Stimulated activated CD4-positive, alpha-beta T cell treated with anti-CD3 and anti-CD28 coated beads, Interleukin-15, amount 100 ng/mL, for 24 hours (primary cell): ENCODE data around the gene TRIM26.

Source experiments
- DNase-seq: peaks from one replicate; pipeline ENCODE4 v3.0.0-alpha.2; 2020

TRIM26 gene

DNA sequence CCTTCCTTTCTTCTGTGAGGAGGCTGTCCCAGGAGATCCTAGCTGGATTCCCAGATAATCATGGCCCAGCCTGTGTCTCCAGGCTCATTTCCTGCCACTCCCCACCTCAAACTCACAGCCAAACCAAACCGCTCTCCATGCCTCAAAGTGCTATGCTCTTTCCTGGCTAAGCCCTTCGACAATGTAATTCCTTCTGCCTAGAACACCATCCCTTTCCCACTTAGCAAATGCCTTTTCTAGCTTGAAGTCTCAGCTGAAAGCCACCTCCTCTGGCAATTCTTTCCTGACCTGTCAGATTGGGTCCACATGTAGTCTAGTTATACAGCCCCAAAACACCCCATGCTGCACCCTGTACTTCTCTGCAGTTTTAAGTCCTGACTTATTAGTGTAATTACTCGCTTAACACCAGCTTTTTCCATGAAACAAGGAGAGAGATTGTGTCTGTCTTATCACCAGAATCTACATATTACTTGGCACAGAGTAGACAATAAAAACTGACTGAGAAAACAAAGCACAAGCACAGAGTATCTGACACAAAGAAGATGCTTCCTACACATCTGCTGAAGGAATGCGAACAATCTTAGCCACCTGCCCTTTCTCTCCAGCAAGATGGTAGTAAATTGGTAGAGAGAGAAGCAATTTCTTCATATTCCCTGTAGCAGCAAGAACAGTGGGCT is 5.4 kb downstream of the TRIM26 start:
- DNase-seq: no peak

DNA sequence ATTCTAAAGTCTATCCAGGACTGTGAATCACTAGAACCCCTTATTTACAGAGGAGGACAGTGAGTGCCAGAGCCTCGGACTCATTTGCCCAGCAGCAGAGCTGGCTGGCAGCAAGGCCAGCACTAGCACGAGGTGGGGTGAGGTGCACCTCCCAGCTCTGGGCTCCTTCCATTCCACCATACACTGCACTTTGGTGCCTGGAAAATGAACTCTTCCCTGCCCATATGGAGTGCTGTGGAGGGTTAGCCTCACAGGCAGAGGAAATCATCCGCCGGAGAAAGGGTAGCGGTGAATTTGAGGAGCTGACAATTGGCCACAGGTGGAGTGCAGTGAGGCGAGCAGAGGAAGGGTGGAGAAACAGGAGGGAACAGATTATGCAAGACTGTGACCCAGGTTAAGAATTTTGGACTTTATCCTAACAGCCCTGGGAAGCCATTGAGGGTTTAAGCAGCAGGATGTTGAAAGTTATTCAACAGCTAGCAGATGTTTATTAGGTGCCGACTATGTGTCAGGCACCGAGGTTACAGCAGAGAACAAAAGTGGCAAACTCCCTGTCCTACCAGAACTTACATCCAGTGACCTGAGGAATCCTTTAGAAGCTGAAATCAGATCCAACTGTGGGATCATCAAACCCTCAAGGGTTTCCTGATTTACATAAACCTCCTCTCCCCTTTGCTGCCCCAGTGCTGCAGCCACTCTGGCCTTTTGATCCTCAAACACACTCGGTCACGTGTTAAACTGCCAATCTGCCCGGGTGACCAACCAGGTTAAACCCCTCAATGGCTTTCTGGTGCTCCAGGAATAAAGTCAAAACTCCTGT is 6.2 kb downstream of the TRIM26 start:
- no peak for DNase-seq

DNA sequence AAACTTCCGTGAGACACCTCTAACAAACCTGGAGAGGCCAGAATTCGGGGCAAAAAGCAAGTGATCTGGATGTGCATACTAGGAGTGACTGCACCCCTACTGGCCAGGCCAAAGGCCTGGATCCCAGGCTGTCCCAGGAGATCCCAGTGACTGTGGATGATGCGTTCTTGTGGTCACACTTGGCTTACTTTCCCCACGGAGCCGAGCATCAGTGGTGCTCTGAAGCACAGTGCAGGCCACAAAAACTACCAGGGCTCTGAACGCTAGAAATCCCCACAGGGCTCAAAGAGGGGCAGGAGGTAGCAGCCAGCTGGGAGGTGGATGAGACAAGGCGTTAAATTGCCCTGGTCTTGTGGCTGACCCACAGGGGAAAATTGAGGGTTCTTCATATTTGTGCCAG is 7.1 kb downstream of the TRIM26 start:
- DNase-seq: no peak

DNA sequence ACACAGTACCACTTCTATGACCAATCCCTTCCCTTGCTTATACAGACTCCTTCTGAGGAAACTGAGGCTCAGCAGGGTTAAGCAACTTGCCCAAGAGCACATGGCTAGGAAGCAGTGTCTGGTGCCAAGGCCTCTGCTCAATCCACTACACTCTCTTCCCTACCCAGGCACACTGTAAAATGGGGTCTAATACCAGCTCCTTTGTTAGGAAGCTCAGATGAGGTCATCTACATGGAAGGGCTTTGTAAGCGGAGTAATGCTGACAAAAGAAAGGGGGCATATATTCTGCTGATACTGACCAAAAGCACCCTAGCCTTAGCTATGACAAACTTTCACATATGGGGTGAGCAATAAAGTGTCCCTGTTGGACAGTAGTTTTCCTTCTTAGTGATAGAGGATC is 9.1 kb downstream of the TRIM26 start:
- DNase-seq: no peak

DNA sequence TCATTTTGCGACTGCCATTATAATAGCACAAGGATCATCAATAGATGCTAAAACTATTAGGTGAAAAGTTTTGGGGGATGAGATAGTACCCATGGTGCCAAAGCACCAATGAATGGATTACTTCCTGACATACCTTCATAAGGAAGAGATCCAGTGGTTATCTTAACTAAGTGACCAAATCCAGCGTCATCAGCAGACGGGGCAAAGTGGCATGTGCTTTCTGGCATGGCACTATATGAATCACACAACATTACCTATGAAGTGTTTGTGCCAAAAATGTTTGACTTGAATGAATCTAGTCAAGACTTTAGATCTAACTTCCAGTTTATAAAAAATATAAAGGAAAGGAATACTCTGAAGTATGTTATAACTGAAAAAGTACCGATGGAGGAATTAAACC is 10.8 kb downstream of the TRIM26 start:
- DNase-seq: no peak

DNA sequence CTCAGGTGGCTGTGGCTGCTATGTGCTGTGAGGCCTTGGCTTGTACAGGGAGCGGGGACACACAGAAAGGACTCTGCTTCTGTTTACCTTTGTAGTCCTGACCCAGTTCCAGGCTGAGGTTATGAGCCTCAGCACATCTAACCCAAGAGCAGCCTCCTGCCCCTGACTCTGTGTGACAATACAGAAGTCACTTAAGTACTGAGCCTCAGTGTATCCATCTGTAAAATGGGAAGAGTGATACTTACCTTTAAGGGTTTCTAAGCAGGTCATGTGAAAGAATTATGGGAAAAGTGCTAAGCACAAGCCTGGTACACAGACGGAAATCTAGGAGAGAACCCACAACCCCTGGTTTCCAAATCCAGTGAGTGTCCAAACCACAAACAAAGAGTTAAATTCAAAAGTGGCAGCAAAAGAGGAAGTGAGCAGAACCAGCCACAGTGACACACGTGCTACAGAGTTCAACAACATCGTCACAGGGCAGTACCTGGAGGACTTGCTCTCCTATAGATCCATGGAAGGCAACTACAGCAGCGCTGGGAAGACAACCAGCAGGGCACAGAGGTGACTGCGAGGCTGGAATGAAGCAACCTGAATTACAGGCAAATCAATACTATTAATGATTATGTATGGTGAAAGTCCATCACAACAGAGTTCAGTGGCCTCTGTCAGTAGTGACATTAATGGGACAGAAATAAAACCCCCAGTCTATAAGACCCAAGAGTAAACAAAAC is 12.5 kb downstream of the TRIM26 start:
- no peak for DNase-seq

DNA sequence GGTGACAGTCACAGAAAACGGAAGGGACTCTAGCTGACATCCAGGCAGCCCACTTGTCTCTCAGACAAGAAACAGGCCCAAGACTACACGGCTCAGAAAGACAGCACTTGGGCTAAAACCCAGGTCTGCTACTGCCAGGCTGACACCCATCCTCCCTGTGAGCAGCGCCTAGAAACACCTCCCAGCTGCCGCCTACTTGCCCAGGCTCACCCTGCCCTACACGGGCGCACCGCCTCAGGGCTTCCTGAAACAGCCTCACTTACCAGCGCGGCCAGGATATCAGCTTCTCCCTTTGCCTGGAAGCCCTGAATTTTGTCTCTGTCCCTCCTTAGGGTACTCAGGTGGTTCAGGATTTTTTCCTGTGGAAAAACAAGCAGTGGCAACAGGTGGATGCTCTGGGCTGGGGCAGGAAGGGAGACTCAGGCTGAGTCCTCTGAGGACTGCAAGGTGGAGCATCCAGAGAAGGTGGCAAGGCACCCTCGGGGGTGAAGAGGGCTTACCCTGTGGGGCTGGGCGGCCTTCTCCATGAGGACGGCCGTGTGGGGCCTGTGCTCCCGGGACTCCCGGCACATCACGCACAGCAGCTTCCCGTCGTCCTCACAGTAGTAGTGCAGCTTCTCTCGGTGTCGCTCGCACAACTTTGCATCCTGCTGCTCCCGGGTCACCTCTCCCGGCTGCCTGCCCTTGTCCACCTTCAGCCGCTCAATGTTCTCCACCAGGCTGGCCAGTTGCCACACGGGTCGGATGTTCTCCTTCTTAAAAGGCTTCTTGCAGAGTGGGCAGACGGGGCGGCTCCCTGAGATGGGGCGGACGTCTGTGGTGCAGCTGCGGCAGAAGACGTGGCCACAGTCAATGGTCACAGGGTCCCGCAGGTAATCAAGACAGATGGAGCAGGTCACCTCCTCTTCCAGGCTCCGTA is 14.8 kb downstream of the TRIM26 start:
- no peak for DNase-seq

DNA sequence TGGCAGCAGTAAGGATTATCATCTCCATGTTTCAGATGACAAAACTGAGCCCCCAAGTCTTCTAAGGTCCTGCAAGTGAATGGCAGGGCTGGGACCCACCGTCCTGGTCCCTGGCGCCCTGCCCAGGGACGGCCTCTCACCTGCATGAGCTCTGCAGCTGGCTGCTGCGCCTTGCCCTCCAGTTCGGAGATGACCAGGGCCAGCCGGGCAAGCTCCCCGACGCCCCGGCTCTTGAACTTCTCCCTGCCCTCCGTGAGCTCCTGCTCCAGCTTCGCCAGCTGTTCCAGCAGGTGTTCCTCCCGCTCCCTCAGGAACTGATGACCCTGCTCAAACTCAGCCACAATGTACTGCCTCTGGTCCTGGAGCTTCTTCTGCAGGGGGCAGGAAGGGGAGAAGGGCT is 16.8 kb downstream of the TRIM26 start:
- DNase-seq: no peak

DNA sequence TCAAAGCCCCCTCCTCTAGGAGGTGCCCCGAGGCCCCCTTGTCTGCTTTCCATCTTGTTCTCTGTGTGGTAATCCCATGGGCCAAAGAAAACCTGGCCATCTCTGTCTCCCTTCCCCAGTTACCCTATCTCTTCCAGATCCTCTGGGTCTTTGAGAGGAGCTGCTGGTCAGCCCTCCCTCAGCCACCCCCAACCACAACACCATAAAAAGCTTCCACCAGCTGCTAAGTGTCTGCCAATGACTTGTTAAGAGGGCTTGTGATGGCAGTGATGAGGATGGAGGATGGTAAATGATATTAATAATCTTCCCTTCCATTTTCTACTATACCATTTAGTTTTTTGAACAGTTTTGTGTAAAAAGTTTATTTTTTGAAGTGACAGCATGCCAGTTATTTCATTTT is 17.3 kb downstream of the TRIM26 start:
- DNase-seq: no peak

DNA sequence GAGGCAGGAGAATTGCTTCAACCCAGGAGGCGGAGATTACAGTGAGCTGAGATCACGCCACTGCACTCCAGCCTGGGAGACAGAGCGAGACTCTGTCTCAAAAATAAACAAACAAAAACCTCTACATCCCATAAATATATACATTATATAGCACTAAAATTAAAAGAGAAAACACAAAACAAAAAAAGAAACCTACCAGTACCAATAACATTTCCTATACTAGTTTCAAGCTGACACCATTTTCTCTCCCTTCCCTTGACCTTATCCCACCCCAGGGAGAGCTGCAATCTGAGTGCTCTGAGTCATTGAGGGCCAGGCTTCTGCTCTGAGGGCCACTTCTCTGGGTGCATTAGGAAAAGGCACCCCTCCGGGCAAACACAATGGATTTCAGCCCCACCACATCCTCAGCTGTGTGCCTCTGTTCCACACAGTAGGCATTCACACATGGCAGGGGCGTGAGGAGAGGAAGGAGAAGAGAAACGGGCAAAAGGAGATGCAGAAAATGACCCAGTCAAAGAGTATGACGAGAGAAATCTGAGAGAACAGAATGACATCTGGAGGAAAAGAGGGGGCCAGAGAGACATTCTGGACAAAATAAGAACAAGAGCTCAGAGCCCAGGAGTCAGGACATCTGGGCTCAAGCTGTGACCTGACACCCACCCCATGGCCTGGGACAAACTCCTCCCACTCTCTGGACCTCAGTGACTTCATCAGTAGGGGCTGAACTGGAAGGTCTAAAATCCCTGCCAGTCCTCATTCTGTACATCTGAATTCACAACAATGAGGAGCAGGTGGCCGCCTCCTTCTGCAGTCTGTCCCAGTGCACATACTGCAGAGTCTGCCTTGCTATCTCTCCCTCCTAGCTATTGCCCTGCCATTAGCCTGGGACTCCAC is 18.2 kb downstream of the TRIM26 start:
- no peak for DNase-seq

DNA sequence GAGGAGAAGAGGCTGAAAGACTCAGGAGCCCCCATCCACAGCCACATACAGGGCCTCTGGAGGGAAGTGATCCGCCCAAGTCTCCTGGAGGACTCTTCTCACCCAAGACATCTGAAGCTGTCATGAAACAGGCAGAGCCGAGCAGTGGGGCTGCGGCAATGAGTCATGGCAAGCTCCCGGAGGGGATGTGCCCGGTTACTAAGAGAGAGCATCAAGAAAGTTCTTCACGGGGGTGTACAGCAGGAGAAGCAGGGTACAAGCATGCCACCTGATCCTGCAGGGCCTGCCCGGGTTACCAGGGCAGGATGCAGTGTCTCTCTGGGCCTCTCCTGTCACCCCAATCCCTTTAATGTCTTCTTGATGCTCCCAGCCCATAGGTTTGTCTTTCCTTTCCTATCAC is 21.1 kb downstream of the TRIM26 start:
- DNase-seq: no peak

DNA sequence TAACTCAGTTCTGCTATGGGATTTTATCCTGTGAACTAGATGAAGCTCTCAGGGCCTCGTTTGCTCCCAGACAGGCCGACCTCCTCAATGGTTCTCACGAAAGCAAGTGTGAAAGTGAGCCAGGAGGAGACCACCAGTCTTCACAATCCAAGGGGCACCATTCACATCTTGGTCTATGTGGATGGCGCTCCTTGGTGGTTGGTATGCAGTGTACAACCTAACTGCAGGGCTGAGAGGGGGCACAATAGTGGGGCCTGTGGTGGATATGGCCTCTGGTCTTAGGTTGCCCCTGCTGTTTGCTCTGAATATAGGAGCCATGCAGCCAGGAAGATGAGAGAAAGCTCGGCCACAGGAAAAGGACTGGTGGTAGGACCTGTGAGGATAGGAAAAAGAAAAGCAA is 24.7 kb downstream of the TRIM26 start:
- no peak for DNase-seq

DNA sequence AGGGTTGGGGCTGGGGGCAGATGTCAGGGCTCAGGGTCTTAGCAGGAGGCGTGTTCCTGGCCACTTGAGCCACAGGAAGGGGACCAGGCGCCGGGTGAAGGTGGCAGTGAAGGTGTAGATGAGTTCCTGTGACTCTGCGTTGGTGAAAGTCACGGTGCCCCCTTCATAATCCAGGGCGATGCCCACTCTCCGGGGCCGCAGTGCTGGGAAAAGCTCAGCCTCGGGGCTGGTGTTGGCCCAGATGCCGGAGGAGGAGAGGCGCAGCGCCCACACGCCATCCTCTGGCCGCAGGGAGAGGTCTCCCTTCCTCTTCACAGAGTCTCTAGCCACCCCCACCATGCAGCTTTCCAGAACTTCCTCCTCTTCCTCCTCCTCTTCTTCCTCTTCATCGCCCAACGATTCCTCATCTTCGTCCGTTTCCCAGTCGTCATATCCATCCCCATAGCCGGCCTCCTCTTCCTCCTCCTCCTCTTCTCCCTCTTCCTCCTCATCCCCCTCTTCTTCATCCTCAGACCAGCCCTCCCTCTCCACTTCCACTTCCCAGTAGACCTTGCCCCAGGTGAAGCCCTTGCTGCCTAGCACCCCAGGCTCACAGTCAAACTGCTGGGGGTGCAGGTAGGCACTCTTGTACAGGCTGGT is 27.2 kb downstream of the TRIM26 start:
- DNase-seq: no peak

DNA sequence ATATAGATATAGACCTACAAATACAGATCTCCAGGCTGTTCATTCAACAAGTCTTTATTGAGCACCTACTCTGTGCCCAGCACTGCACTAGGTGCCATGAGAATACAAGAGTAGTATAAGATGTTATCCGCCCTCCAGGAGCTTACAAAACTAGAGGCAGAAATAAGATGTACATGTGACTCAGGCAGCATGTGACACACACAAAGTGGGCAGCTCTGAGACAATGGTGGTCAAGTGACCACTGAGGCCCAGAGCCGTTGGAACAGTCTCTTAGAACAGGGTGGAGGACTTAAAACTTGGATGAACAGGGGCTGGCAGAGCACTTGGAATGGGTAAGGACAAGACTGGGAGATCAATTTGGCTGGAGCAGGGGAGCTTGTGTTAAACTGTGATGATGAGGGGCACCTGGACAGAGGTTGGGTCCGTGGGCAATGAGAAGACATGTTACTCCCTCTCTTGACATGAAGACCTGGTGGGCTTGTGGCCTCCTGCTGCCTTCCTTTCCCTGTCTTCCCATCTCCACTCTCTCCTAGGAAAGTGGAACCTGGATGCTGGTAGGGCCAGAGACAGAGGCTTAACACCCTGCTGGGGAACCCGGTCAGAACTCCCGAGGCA is 28.7 kb downstream of the TRIM26 start:
- DNase-seq: no peak

DNA sequence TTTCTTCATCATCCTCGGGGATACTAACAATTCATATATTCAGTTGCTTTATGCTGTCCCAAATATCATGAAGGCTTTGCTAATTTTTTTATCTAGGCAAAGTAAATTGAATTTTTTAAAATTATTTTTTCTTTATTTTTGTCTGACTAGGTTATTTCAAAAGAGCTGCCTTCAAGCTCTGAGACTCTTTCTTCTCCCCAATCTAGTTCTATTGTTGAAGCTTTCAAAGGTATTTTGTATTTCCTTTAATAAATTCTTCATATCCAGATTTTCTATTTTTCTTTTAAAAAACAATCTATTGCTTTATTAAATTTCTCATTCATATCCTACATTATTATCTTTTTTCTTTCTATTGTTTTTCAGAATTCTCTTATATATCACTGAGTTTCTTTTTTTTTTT is 33.1 kb downstream of the TRIM26 start:
- no peak for DNase-seq

DNA sequence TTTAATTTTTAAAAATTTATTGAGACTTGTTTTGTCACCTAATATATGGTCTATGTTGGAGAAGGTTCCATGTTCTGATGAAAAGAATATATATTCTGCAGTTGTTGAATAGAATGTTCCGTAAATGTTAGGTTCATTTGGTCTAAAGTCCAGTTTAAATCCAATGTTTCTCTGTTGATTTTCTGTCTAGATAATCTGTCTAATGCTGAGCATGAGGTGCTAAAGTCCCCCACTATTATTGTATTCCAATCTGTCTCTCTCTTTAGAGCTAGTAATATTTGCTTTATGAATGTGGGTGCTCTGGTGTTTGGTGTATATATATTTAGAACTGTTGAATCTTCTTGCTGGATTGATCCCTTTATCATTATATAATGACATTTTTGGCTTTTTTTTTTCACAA is 34.4 kb downstream of the TRIM26 start:
- DNase-seq: no peak

DNA sequence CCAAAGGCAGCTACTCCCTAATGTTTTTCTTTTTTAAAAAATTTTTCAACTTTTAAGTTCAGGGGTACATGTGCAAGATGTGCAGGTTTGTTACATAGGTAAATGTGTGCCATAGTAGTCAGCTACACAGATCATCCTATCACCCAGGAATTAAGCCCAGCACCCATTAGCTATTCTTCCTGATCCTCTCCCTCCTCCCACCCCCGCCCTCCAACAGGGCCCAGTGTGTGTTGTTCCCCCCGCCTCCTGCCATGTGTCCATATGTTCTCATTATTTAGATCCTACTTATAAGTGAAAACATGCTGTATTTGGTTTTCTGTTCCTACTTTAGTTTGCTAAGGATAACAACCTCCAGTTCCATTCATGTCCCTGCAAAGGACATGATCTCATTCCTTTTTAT is 37.4 kb downstream of the TRIM26 start:
- no peak for DNase-seq

DNA sequence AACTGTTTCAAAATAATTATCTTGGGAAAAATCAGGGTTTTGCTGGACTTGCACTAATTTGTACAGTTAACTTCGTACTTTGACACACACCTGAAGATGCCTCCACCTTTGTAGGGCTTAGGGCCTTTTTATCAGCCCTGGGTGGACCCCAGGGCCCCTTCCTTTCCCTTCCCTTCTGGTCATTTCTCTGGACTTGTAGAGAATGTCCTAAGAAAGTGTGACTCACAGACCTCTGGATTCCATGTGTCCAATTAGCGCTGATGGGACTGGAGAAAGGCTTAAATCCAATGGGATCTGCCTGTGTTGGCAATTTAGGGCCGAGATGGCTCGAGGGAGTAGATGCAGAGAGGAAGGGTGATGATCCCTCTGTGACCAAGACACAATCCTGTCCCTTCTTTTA is 40.5 kb downstream of the TRIM26 start:
- no peak for DNase-seq

DNA sequence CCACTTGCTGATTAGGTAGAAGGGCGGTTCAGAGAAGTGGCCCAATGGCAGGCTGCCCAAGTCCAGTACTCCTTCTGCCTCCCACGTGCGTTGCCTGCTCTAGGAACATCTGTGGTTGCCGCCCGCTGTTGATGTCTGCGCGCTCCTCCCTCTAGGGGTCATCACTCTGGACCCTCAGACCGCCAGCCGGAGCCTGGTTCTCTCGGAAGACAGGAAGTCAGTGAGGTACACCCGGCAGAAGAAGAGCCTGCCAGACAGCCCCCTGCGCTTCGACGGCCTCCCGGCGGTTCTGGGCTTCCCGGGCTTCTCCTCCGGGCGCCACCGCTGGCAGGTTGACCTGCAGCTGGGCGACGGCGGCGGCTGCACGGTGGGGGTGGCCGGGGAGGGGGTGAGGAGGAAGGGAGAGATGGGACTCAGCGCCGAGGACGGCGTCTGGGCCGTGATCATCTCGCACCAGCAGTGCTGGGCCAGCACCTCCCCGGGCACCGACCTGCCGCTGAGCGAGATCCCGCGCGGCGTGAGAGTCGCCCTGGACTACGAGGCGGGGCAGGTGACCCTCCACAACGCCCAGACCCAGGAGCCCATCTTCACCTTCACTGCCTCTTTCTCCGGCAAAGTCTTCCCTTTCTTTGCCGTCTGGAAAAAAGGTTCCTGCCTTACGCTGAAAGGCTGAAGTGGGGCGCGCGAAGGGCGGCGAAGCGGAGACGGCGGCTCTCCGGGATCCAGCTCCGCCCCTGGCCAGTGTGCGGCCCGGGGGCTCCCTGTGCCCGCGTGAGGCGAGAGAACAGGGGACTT is 41.3 kb downstream of the TRIM26 start:
- DNase-seq: no peak
